Measurements from ENCODE around the gene ITLN1.

DNA sequence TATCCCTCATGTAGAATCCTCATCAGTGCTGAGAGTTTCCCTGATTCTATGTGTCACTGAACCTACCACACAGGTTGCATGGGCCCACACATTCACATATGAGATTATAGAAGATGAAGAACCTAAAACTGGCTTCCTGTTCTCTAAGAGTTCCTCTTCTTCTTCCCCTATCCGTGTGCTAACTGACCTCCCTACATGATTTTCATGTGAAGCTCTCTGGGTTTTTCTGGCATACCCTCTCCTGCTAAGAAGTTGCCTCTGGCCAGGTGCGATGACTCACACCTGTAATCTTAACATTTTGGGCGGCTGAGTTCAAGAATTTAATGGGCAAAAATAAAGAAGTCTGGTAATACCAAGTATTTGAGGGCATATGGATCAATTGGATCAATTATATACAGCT is 16.8 kb downstream of the ITLN1 start:
- TF ChIP-seq, protein P1, sequence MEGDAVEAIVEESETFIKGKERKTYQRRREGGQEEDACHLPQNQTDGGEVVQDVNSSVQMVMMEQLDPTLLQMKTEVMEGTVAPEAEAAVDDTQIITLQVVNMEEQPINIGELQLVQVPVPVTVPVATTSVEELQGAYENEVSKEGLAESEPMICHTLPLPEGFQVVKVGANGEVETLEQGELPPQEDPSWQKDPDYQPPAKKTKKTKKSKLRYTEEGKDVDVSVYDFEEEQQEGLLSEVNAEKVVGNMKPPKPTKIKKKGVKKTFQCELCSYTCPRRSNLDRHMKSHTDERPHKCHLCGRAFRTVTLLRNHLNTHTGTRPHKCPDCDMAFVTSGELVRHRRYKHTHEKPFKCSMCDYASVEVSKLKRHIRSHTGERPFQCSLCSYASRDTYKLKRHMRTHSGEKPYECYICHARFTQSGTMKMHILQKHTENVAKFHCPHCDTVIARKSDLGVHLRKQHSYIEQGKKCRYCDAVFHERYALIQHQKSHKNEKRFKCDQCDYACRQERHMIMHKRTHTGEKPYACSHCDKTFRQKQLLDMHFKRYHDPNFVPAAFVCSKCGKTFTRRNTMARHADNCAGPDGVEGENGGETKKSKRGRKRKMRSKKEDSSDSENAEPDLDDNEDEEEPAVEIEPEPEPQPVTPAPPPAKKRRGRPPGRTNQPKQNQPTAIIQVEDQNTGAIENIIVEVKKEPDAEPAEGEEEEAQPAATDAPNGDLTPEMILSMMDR (IDR thresholded peaks at IDR 0.05; ENCODE audit: insufficient read depth, low read length): no peak
- TF ChIP-seq, protein P2, sequence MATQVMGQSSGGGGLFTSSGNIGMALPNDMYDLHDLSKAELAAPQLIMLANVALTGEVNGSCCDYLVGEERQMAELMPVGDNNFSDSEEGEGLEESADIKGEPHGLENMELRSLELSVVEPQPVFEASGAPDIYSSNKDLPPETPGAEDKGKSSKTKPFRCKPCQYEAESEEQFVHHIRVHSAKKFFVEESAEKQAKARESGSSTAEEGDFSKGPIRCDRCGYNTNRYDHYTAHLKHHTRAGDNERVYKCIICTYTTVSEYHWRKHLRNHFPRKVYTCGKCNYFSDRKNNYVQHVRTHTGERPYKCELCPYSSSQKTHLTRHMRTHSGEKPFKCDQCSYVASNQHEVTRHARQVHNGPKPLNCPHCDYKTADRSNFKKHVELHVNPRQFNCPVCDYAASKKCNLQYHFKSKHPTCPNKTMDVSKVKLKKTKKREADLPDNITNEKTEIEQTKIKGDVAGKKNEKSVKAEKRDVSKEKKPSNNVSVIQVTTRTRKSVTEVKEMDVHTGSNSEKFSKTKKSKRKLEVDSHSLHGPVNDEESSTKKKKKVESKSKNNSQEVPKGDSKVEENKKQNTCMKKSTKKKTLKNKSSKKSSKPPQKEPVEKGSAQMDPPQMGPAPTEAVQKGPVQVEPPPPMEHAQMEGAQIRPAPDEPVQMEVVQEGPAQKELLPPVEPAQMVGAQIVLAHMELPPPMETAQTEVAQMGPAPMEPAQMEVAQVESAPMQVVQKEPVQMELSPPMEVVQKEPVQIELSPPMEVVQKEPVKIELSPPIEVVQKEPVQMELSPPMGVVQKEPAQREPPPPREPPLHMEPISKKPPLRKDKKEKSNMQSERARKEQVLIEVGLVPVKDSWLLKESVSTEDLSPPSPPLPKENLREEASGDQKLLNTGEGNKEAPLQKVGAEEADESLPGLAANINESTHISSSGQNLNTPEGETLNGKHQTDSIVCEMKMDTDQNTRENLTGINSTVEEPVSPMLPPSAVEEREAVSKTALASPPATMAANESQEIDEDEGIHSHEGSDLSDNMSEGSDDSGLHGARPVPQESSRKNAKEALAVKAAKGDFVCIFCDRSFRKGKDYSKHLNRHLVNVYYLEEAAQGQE (IDR thresholded peaks at IDR 0.05; ENCODE audit: insufficient replicate concordance, low read depth): no peak

Measured in HL-60 (cell line).